HG03196 (cell line): ENCODE measurements around the gene SCARB2.
"Not testable (repeated sequence)": the region's sequence is repeated elsewhere in the genome, so short reads cannot be mapped to it uniquely, and the experiment has no call there.

Source experiments
- ATAC-seq: cut with Tn5 transposase; IDR thresholded peaks from one replicate; pipeline ENCODE4 v1.9.1; 2021; ENCODE audit not compliant: unreplicated experiment

The SCARB2 gene

DNA sequence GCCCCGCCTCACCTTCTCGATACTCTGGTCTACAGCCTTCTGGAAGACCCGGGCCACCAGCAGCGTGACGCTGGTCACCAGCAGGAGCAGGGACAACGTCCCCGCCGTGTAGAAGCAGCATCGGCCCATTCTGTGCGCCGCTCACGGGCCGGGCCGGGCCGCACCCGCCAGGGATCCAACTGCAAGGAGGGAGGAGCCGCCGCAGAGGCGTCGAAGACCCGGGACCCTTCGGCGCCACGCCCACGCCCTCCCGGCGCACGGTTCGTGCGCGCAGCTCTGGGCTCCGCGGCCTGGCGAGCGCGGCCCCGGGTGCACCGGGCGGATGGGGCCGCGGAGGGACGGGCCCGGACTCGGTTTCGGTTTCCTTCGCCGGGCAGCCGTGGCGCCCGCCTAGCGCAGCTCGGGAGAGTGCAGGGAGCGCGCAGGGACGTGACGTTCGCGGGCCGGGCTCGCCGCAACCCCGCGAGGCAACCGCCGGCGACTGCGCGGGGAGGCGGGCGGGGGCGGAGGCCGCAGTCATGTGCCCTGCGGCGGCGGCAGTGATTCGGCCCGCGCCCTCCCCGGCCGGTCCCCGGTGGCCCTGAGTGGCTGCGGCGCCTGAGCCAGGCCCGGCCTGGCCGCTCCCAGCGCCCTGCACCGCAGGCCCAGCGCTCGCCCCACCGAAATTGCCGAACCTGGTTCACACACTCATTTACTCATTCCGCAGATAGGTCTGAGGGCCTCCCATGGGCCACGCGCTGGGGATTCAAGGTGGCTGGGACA, at the start of gene SCARB2:
SCARB2 (minus strand) TSS at position 410 of the 762 bp plus-strand sequence; CDS start at position 129, 281 bp downstream.
- peak; percentile 79 for ATAC-seq

DNA sequence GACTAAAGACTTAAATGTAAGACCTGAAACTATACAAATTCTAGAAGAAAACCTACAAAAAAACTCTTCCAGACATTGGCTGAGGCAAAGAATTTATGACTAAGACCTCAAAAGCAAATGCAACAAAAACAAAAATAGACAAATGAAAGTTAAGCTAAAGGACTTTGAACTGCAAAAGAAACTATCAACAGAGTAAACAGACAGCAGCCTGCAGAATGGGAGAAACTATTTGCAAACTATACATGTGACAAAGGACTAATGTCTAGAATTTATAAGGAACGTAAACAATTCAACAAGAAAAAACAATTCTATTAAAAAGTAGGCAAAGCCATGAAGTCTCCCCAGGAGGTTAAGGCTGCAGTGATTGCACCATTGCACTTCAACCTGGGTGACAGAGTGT, 46.9 kb upstream of the SCARB2 start:
- ATAC-seq: no peak

DNA sequence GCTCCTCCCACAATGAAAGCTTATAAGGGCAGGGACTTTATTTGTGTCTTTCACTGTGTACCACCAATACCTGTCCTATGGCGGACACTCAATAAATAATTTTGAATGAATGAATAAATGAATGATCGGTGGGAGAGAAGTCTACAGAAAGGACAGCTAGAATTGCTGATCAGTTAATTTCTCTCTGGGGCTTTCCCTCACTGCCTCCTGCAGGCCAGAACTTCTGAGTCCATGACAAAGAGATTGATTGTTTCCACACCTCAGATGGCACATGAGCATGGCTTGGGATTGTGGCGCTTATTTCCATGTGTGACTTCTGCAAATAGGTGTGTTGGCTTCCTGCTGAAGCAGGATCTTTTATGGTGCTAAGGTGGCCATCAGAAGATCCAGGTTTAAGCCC, 44.2 kb upstream of the SCARB2 start:
- no peak for ATAC-seq

DNA sequence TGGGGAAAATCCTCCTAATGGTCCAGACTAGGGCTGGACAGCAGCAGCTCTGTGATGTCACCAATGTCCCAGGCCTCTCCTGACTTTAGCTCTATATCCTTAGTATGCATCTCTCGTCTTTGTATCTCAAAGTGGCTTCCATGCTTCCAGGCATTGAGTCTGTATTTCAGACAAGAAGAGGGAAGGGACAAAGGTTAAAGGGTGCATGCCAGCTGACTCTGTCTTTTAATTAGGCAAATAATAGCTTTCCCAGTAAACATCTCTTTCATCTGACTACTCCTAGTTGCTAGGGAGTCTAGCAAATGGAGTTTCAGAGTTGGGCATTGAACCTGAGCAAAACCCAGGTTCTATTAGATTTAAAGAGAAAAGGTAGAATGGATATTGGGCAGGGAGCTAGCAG, 43.3 kb upstream of the SCARB2 start:
- no peak for ATAC-seq

- ATAC-seq: no peak
Observed at GRCh38 chr4:76256032-76256431, 42.4 kb upstream of the SCARB2 start.

DNA sequence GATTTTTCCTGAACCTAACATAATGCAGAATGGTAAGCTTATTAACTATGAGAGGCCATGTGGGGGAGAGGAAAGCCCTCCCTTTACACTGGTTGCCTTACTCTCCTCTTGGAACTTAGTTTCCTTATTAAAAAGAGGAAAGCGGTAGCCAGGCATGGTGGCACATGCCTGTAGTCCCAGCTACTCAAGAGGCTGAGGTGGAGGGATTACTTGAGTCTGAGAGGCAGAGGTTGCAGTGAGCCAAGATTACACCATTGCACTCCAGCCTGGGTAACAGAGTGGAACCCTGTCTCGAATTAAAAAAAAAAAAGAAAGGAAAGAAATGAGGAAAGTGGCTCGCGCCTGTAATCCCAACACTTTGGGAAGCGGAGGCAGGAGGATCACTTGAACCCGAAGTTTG, 39.9 kb upstream of the SCARB2 start:
- no peak for ATAC-seq

DNA sequence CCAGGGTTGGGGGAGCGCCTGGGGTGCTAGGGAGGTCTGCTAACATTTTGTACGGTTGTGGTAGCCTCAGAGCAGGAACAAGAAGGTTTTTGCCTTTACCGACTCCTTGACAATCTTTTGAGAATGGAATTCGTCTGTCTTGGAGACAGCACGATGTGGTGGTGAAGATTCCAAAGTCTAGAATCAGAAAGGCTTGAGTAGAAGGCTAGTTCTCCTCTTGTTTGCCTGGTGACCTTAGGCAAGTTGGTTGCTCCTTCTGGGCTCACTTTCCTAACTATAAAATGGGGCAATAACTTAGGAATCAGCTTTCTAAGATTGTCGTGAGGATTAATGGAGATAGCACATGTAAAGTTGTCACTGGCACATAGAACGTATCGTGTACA, 38.6 kb upstream of the SCARB2 start:
- ATAC-seq: no peak

DNA sequence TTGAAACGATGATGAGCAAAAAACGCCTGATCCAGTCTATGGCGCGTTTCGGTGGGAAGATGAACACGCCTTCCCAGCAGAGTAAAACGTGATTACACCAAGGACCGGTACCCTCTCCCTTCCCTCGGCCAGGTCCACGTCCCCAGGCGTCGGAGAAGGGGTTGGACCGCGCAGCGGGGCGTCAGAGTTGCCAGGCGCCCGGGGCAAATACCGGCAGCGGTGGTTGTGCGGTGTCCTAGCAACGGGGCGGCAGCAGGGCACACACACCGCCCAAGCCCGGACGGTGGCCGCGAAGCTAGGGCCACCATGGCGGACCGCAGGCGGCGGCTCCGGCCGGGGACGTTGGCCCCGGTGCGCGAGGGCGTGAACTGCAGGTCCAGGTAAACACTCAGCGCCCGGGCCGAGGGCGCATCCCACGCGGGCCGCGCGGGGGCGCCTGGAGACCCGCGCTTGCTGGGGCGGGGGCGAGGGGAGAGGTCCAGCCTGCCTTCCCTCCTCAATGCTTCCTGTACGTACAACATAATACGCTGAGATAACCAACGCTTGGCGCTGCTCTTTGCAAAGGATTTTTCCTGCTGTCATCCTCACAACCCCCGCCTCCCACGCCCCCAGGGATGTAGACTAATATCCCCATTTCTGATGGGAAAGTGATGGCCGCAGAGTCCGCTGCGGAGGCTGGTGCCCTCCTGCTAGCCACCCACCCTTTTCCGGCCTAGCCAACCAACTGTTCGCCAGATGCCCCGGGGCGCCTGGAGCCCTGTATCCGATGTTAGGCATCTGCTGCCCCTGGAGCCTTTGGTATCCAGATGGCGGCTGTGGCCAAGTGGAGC, 38.0 kb upstream of the SCARB2 start, which contains the start of gene FAM47E:
FAM47E (plus strand) TSS at position 281 of the 830 bp plus-strand sequence; CDS start at position 307, 26 bp downstream.
- no peak for ATAC-seq

DNA sequence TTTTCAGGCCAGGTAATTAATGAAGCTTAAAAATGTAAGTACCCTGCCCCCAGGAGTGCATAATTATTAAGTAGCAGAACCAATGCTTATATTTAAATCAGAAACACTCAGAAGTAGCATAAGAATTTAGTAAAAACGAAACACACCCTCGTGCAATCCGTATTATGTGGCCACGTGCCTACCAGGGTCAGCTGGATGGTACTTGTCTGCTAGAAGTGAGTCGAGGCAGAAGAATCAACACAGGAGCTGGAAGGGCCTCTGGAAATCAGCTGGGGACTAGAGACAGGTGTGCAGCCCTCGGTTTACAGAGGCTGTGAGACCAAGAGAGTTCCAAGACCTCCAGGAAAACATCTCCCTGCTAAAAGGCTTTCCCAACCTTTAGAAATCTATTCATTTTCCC, 37.3 kb upstream of the SCARB2 start:
- ATAC-seq: no peak

GRCh38 chr4:76246852-76247251, 33.2 kb upstream of the SCARB2 start:
- ATAC-seq: no peak

GRCh38 chr4:76246025-76246424, 32.4 kb upstream of the SCARB2 start:
- no peak for ATAC-seq

DNA sequence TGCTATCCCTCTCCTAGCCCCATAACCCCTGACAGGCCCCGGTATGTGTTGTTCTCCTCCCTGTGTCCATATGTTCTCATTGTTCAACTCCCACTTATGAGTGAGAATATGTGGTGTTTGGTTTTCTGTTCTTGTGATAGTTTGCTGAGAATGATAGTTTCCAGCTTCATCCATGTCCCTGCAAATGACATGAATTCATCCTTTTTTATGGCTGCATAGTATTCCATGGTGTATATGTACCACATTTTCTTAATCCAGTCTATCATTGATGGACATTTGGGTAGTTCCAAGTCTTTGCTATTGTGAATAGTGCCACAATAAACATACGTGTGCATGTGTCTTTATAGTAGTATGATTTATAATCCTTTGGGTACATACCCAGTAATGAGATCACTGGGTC, 30.3 kb upstream of the SCARB2 start:
- not testable (repeated sequence) for ATAC-seq

- no peak for ATAC-seq
Observed at GRCh38 chr4:76240236-76240635, 26.6 kb upstream of the SCARB2 start.

- ATAC-seq: no peak
Observed at GRCh38 chr4:76238701-76239100, 25.1 kb upstream of the SCARB2 start.

DNA sequence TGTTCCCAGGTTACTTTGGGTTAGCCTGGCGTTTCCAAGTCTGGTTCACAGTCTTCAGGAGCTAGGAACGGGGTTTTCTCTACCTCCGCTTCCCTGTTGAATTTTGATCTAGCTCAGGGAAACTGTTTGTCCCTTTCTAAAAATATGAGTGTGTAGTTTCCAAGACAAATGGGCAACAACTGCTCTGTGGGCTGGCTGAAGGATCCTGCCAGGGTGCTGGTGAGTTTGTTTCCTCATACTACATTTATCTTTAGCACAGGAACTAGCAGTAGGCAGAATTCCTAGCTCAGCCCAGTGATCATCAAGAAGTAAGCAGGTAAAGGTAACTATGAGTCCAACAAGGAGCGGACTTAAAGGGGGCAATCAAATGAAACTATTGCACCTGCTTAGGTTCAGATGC, 24.6 kb upstream of the SCARB2 start:
- ATAC-seq: no peak

- ATAC-seq: no peak
Observed at GRCh38 chr4:76235915-76236314, 22.3 kb upstream of the SCARB2 start.

GRCh38 chr4:76235407-76235806, 21.8 kb upstream of the SCARB2 start:
- ATAC-seq: no peak

- ATAC-seq: no peak
Observed at GRCh38 chr4:76234679-76235044, 21.0 kb upstream of the SCARB2 start.

- no peak for ATAC-seq
Observed at GRCh38 chr4:76233967-76234678, 20.5 kb upstream of the SCARB2 start.

DNA sequence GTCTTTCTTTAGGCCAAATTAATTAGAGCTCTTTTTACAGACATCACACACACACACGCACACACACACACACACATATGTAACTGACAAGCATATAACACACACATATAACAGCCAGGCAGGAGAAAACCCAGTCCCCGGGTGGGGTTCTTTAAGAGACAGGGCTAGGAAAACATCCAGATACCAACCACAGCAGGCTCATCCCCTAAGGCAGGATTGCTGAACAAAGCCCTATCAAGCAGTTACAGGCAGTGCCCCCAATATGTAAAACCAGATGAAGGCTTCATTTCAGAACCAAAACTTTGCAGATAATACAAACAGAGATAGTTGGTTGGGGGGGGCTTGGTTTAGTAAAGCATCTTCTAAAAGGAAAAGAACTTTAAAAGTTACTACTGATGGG, 19.9 kb upstream of the SCARB2 start:
- ATAC-seq: no peak

- no peak for ATAC-seq
Observed at GRCh38 chr4:76233083-76233482, 19.5 kb upstream of the SCARB2 start.

GRCh38 chr4:76232681-76233080, 19.1 kb upstream of the SCARB2 start:
- ATAC-seq: no peak
